ENCODE results near the gene RFX1.

GRCh38 chr19:13995878-13996765, 10.0 kb downstream of the RFX1 start:
- no peak for TF ChIP-seq REST (IDR thresholded peaks at IDR 0.05; ENCODE audit: unreplicated experiment)
- TF ChIP-seq CTCF (conservative IDR thresholded peaks at IDR 0.05; ENCODE audit: low read depth in 2 of 2), result no peak
- no peak for TF ChIP-seq JUNB (IDR thresholded peaks at IDR 0.05; ENCODE audit: unreplicated experiment)
- no peak for TF ChIP-seq POLR2AphosphoS5 (IDR thresholded peaks at IDR 0.05; ENCODE audit: low read depth)
- TF ChIP-seq, protein P1, sequence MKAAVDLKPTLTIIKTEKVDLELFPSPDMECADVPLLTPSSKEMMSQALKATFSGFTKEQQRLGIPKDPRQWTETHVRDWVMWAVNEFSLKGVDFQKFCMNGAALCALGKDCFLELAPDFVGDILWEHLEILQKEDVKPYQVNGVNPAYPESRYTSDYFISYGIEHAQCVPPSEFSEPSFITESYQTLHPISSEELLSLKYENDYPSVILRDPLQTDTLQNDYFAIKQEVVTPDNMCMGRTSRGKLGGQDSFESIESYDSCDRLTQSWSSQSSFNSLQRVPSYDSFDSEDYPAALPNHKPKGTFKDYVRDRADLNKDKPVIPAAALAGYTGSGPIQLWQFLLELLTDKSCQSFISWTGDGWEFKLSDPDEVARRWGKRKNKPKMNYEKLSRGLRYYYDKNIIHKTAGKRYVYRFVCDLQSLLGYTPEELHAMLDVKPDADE (IDR thresholded peaks at IDR 0.05), result no peak
- no peak for TF ChIP-seq CREB1 (CRISPR knock-in tag; IDR thresholded peaks at IDR 0.05; ENCODE audit: low read depth)
- no peak for TF ChIP-seq EZH2 (IDR thresholded peaks at IDR 0.05; ENCODE audit: low read depth, unreplicated experiment)
- no peak for TF ChIP-seq EZH2phosphoT487 (IDR thresholded peaks at IDR 0.05; ENCODE audit: unreplicated experiment)
